Measurements from ENCODE around the gene KAT2B.

DNA sequence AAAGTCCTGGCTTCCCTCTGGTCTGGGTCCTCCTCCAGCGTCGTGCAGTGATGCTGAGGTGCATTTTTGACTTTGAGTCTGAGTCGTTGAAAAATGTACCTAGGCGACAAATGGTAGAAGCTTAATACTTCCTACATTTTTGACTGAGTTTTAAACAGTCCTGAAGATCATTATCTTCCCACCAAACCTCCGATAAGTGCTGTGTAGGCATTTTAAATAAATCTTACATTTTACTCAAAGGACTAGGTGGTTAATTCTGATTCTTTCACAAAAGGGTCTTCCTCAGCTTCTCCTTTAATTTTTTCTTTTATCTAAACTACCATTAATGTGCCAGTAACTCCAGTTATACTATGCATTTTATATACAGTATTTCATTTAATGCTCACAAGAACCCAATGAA is 70.6 kb downstream of the KAT2B start:
- TF ChIP-seq EZH2 (IDR thresholded peaks at IDR 0.05; ENCODE audit: borderline replicate concordance, low read length) (no peak), CTCF (conservative IDR thresholded peaks at IDR 0.05 in 1 of 2, IDR thresholded peaks at IDR 0.05 in 1 of 2; ENCODE audit: extremely low read depth in 1 of 2, insufficient read depth in 1 of 2, low read depth in 1 of 2, low read length in 2 of 2) (no peak)

Measured in mammary epithelial cell (primary cell).